ENCODE data around the gene NTSR1.

The NTSR1 gene

DNA sequence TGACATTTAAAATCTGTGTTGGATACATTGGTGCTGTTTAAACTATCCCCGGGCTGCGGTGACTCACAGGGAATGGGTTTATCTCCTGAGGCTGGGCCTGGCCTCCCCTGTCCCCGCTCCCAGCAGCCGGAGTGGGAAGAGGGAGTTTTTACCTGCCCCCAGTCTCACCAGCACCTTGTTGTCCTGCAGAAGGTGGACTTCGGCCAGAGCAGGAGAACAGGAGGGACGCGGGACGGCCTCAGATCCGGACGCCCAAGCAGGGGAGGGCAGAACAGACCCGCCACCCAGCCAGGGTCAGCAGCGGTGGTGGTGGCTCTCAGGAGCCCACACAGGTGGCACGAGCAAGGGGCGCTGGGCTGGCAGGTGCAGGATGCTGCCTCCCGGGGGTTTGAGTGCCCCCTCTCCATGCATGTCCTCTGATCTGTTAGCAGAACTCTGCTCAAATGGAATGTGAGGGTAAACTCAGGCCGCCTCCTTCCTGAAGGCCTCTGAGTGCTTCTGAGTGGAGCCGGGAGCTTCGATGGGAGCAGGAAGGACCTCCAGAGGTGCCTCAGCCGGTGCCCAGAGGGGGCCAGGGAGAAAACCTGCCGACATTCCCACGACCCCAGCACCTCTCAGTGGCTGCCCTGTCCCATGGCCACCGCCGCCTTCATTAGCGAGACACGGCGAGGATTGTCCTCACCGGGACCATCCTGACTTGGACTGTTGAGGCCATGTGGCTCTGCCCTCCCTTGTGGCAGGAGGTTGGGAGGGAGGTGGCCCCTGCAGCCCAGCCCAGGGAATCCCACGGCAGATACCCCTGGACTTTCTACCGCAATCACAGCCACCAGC, 44.2 kb downstream of the NTSR1 start:
- no peak overlapping the region for H3K4me3 ChIP-seq (ENCODE audit: control insufficient read depth, low read depth, low read length)
- DNase-seq (ENCODE audit: low read depth) = no peak
- TF ChIP-seq, protein P1, sequence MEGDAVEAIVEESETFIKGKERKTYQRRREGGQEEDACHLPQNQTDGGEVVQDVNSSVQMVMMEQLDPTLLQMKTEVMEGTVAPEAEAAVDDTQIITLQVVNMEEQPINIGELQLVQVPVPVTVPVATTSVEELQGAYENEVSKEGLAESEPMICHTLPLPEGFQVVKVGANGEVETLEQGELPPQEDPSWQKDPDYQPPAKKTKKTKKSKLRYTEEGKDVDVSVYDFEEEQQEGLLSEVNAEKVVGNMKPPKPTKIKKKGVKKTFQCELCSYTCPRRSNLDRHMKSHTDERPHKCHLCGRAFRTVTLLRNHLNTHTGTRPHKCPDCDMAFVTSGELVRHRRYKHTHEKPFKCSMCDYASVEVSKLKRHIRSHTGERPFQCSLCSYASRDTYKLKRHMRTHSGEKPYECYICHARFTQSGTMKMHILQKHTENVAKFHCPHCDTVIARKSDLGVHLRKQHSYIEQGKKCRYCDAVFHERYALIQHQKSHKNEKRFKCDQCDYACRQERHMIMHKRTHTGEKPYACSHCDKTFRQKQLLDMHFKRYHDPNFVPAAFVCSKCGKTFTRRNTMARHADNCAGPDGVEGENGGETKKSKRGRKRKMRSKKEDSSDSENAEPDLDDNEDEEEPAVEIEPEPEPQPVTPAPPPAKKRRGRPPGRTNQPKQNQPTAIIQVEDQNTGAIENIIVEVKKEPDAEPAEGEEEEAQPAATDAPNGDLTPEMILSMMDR (conservative IDR thresholded peaks at IDR 0.05; ENCODE audit: control insufficient read depth, insufficient read depth, low read depth, low read length) = no peak

DNA sequence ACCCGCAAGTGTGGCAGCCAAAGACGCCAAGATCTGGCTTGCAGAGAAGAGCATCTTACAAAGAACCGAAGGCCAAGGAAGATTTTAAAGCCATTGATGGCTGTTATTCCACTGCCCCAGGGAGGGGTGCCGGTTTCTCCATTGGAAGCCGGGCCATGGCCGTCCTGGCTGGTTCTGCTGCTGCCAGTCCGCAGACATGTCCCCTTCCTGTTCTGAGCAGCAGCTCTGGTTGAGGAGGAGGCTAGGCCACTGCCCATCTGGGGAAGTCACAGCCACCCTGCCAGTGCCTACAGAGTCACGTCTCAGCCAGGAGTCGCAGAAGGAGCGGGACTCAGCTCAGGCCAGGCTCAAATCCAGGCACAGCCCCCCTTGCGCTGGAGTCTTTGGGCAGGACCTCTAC, 45.0 kb downstream of the NTSR1 start:
- H3K4me3 ChIP-seq (ENCODE audit: control insufficient read depth, low read depth, low read length) = no peak overlapping the region
- TF ChIP-seq, protein P1 (conservative IDR thresholded peaks at IDR 0.05; ENCODE audit: control insufficient read depth, insufficient read depth, low read depth, low read length) = no peak
- no peak for DNase-seq (ENCODE audit: low read depth)

DNA sequence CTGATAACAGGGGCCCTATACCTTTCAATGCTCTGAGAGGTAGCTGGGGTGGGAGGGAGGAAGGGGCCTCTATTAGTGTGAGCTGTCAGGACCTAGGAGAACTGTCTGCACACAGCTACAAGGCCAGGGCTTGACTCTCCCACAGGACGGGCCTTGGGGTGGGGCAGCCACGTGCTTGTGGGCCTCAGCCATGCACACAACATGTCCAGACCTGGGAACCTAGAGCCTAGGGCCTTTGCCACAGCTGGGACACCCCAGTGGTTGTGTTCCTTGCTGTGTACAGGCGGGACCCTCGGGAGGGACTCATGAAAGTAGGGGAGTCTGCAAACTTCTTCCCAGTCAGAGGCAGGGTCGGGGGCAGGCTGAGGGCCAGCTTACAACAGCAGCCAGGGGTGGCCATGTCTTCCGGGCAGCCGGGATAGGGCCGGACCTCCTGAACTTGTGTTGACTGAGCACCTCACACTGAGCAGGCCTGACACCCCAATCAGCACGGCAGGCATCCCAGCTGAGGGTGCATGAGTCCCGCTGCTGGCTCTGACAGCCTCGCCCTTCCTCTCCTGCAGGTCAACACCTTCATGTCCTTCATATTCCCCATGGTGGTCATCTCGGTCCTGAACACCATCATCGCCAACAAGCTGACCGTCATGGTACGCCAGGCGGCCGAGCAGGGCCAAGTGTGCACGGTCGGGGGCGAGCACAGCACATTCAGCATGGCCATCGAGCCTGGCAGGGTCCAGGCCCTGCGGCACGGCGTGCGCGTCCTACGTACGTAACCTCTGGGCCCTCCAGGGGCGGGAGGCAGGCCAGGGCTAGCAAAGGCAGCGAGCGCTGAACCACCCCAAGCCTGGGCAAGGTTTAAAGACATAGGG, 45.7 kb downstream of the NTSR1 start:
- DNase-seq (ENCODE audit: low read depth) = no peak
- H3K4me3 ChIP-seq (ENCODE audit: control insufficient read depth, low read depth, low read length) = no peak overlapping the region

DNA sequence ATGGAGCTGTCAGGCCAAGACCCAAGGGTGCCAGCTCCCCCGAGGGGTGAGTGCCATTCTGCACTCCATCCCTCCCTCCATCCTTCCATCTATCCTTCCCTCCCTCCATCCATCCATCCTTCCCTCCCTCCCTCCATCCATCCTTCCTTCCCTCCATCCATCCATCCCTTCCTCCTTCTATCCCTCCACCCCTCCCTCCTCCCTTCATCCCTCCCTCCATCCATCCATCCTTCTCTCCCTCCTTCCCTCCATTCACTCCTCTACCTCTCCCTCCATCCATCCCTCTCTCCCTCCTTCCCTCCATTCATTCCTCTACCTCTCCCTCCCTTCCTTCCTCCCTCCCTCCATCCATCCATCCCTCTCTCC, 46.3 kb downstream of the NTSR1 start:
- no peak for DNase-seq (ENCODE audit: low read depth)
- no peak overlapping the region for H3K4me3 ChIP-seq (ENCODE audit: control insufficient read depth, low read depth, low read length)
- TF ChIP-seq, protein P1 (conservative IDR thresholded peaks at IDR 0.05; ENCODE audit: control insufficient read depth, insufficient read depth, low read depth, low read length) = no peak

More for the DNA sequence above, 45.7 kb downstream of the NTSR1 start:
- TF ChIP-seq, protein P1 (conservative IDR thresholded peaks at IDR 0.05; ENCODE audit: control insufficient read depth, insufficient read depth, low read depth, low read length) = no peak

DNA sequence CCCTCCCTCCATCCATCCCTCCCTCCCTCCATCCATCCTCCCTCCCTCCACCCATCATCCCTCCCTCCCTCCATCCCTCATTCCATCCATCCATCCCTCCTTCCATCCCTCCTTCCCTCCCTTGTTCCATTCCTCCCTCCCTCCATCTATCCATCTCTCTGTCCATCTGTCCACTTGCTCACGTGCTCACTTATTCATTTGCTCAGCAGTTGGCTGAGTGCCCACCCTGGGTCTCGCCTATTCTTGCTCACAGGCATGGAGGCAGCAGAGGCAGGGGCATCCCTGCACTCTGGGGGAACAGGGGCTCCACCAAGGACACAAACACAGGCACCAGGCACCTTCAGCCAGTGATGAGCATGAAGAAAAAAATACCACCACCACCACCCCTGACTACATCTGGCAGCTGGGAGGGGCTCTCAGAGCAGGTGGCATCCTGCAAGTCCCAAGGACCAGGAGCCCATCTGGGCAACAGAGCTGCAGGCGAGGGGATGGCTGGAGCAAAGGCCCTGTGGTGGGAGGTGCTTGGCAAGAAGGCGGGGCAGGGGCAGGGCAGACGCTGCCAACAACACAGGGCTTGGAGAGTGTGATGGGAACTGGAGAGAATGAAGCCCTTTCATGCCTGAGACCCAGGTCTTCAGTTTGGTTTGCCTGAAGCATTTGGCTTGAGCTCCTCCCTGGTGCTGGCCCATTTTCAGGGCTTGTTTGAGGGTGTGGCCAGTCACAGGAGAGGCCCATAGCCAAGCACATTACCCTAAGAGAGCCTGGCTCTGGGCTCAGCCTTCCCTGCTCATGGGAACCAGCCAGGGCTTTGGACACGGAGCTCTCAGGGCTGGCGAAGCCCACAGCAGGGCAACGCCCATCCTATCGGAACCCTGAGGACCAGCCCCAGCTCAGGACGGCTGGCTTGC, 47.4 kb downstream of the NTSR1 start:
- TF ChIP-seq, protein P1 (conservative IDR thresholded peaks at IDR 0.05; ENCODE audit: control insufficient read depth, insufficient read depth, low read depth, low read length) = no peak
- DNase-seq (ENCODE audit: low read depth) = no peak
- no peak overlapping the region for H3K4me3 ChIP-seq (ENCODE audit: control insufficient read depth, low read depth, low read length)
